GM12878 (cell line): ENCODE measurements around the gene VIPR2. TPM values are rescaled to one million over a fixed set of nuclear protein-coding genes. Genes with fewer than 3 reads are reported as not detected.

Experiments used
- ATAC-seq: fragments of 200-7000 bp; cut with Tn5 transposase; 3 replicates; pipeline ENCODE4 v1.9.1; 2020; ENCODE audit warnings: mild to moderate bottlenecking, moderate library complexity
- BruUV-seq: library from RNA; stranded (reverse); fragments of 400-500 nt; replicated peaks from 2 replicates; lab custom pipeline; 2021; lab: Mats Ljungman, UMichigan
- CTCF ChIA-PET: fragments of 300-600 bp; sonication (Branson Sonifier 250); formaldehyde crosslinking; extraction: SDS; loops from one replicate; lab custom pipeline; 2021; ENCODE audit warnings: inconsistent platforms; lab: Yijun Ruan, JAX
- POLR2A ChIA-PET: fragments of 350-600 bp; formaldehyde crosslinking; extraction: SDS; loops from one replicate; lab custom pipeline; 2021; ENCODE audit warnings: inconsistent platforms; lab: Charles Lee
- RAD21 ChIA-PET: fragments of 300-600 bp; sonication (Branson Sonifier 250); formaldehyde crosslinking; loops from one replicate; lab custom pipeline; 2023; ENCODE audit warnings: antibody characterized with exemption; ENCODE audit not compliant: unreplicated experiment; lab: Charles Lee
- SMC1A ChIA-PET: fragments of 300-600 bp; sonication (Branson Sonifier 250); formaldehyde crosslinking; loops from one replicate; lab custom pipeline; 2023; ENCODE audit not compliant: unreplicated experiment, uncharacterized antibody; lab: Charles Lee
- DNase-seq: peaks from one replicate; pipeline ENCODE4 v3.0.0-alpha.2; 2011; ENCODE audit warnings: low read depth, low spot score
- FAIRE-seq: peaks from 3 replicates; lab custom pipeline; 2011; peaks lifted over from hg19 to GRCh38; lab: Jason Lieb, UNC
- H2AFZ ChIP-seq: 2 replicates; pipeline ENCODE4 v1.6.0; 2011; ENCODE audit warnings: low read depth, low read length, control low read depth; ENCODE audit not compliant: control insufficient read depth
- H3K27ac ChIP-seq: 2 replicates; pipeline ENCODE4 v1.5.1; 2011; ENCODE audit warnings: control low read depth; ENCODE audit not compliant: control insufficient read depth, insufficient read depth
- H3K27me3 ChIP-seq, 2 experiments: replicated peaks in 1 of 2; 2 replicates each; pipeline versions ENCODE4 v1.6.0 to v1.6.1; 2011; ENCODE audit warnings: low read length in 1 of 2; ENCODE audit not compliant: control insufficient read depth in 2 of 2, insufficient read depth in 2 of 2
- H3K36me3 ChIP-seq, 2 experiments: 2 replicates each; pipeline ENCODE4 v1.5.1; 2011; ENCODE audit warnings: low read length in 1 of 2; ENCODE audit not compliant: control insufficient read depth in 2 of 2, insufficient read depth in 2 of 2
- H3K4me1 ChIP-seq: 2 replicates; pipeline ENCODE4 v1.6.1; 2011; ENCODE audit warnings: mild to moderate bottlenecking, low read length, moderate library complexity, mixed read lengths; ENCODE audit not compliant: control insufficient read depth, insufficient read depth
- H3K4me2 ChIP-seq: 2 replicates; pipeline ENCODE4 v1.6.0; 2011; ENCODE audit warnings: control low read depth; ENCODE audit not compliant: control insufficient read depth, insufficient read depth
- H3K4me3 ChIP-seq: fragments of 200-600 bp; sonication (generic); 2 replicates; pipeline ENCODE4 v1.5.1; 2016
- H3K79me2 ChIP-seq: 2 replicates; pipeline ENCODE4 v1.6.0; 2011; ENCODE audit warnings: low read length; ENCODE audit not compliant: control insufficient read depth, insufficient read depth
- H3K9ac ChIP-seq: 2 replicates; pipeline ENCODE4 v1.8.0; 2011; ENCODE audit warnings: low read length, control low read depth, mixed read lengths; ENCODE audit not compliant: control insufficient read depth, insufficient read depth
- H3K9me3 ChIP-seq: replicated peaks from 3 replicates; pipeline ENCODE4 v1.5.1; 2011; ENCODE audit warnings: mild to moderate bottlenecking, low read length; ENCODE audit not compliant: control insufficient read depth, insufficient read depth
- H4K20me1 ChIP-seq: 2 replicates; pipeline ENCODE4 v1.6.0; 2011; ENCODE audit not compliant: control insufficient read depth, insufficient read depth
- CHD1 ChIP-seq: IDR thresholded peaks from 2 replicates; pipeline ENCODE4 v1.6.1; 2012; ENCODE audit warnings: low read depth, low read length, improper control_type of control experiment
- E2F4 ChIP-seq: IDR thresholded peaks from 2 replicates; pipeline ENCODE4 v1.6.1; 2012; ENCODE audit warnings: low read depth, low read length, improper control_type of control experiment
- ESRRA ChIP-seq: IDR thresholded peaks from 2 replicates; pipeline ENCODE4 v1.6.1; 2012; ENCODE audit warnings: mild to moderate bottlenecking, low read length, improper control_type of control experiment
- ETV6 ChIP-seq, 2 experiments: fragments of 450-650 bp in 1 of 2; IDR thresholded peaks in 1 of 2; conservative IDR thresholded peaks in 1 of 2; 2 replicates each; pipeline ENCODE4 v1.6.1; 2014; ENCODE audit warnings: antibody characterized with exemption in 1 of 2, borderline replicate concordance in 1 of 2, low read depth in 1 of 2, mild to moderate bottlenecking in 1 of 2, moderate library complexity in 1 of 2
- IRF3 ChIP-seq: fragments of 450-650 bp; IDR thresholded peaks from 2 replicates; pipeline ENCODE4 v1.6.1; 2014; ENCODE audit warnings: mild to moderate bottlenecking
- WRNIP1 ChIP-seq: IDR thresholded peaks from 2 replicates; pipeline ENCODE4 v1.6.1; 2011; ENCODE audit warnings: low read depth, low read length, improper control_type of control experiment, borderline replicate concordance
- WGBS: methylation state at CpG from one replicate; pipeline ENCODE4 v1.1.6; 2016; ENCODE audit warnings: low lambda C conversion rate; ENCODE audit not compliant: insufficient replicate concordance, insufficient coverage; ENCODE audit errors: missing lambda C conversion rate; 5-methylcytosine and 5-hydroxymethylcytosine counted together
- in situ Hi-C: fragments of 300-500 bp; cut with MboI; formaldehyde crosslinking; loops from 9 replicates; pipeline ENCODE4 v1.14.3; 2018; ENCODE audit warnings: mixed read lengths
- intact Hi-C: fragments of 100-400 bp; cut with micrococcal nuclease; formaldehyde crosslinking; loops from one replicate; pipeline ENCODE4 v1.14.2; 2022; ENCODE audit not compliant: unreplicated experiment
- polyA plus RNA-seq, 11 experiments: library from polyadenylated mRNA; depleted of rRNA in 4 of 11; unstranded in 6 of 11; stranded (reverse) in 5 of 11; fragments of >200 nt; fragmentation: Nextera tagmentation in 4 of 11; fragmentation: Illumina TruSeq in 1 of 11; extraction: Ambion mirVana in 4 of 11; extraction: Trizol in 1 of 11; gene quantifications; 1 replicate in 1 of 11; 2 replicates in 10 of 11; pipeline versions ENCODE4 v1.2.1 to v1.2.3, GENCODE V29; 2011 to 2016; ENCODE audit warnings: inconsistent platforms in 2 of 11, missing spikeins in 2 of 11, low read depth in 1 of 11
- total RNA-seq, 4 experiments: library from RNA; depleted of rRNA in 3 of 4; stranded (reverse); fragments of >200 nt in 3 of 4; fragmentation: Illumina TruSeq in 1 of 4; extraction: Trizol in 1 of 4; gene quantifications; 2 replicates each; pipeline versions ENCODE4 v1.2.1 to v1.2.3, GENCODE V29; 2013 to 2021

Gene VIPR2
- total and polyA plus RNA-seq, 10 of the 15 experiments (the other 5 are each of a cell fraction or from before 2014, with no cell fraction given), result not detected

GRCh38 chr7:159012353-159013069, 132.2 kb downstream of the VIPR2 start (continued):
- no peak for TF ChIP-seq IRF3
- TF ChIP-seq ESRRA, result no peak
- no peak for TF ChIP-seq CHD1
- no peak for TF ChIP-seq E2F4
- no peak for TF ChIP-seq ETV6 (conservative IDR thresholded peaks at IDR 0.05 in 1 of 2, IDR thresholded peaks at IDR 0.05 in 1 of 2; ENCODE audit: borderline replicate concordance in 1 of 2, low read depth in 1 of 2)

- Histone ChIP-seq H3K9ac (no peak overlapping the region), H3K4me2 (no peak overlapping the region), H3K4me3 (no peak overlapping the region), H3K27ac (no peak overlapping the region)
- CTCF ChIA-PET, result no interaction called here
- no peak for TF ChIP-seq WRNIP1
- TF ChIP-seq, all 136 proteins: peak for 0
- no peak for DNase-seq
- Histone ChIP-seq H3K4me1 (no peaks in the 10 kb centered on the region), H3K27me3 (no peaks in the 10 kb centered on the region), H4K20me1 (no peaks in the 10 kb centered on the region), H3K79me2 (no peaks in the 10 kb centered on the region), H2AFZ (no peak overlapping the region), H3K9me3 (no peaks in the 10 kb centered on the region), H3K36me3 (no peaks in the 10 kb centered on the region)
- no peak for FAIRE-seq
- intact Hi-C loops (no loop called here), in situ Hi-C loops (no loop called here)
- ATAC-seq, result no peak
- ChIA-PET SMC1A (no interaction called here), RAD21 (no interaction called here), POLR2A (no interaction called here)
- WGBS, result 47% methylated on average over 3 of the region's 3 CpGs
- BruUV-seq, result no TSS peak
These were observed 133.0 kb downstream of the VIPR2 start for GRCh38 chr7:159011722-159012022.
